Measurements from ENCODE around the gene TMEM9B. TPM values are rescaled to one million over a fixed set of nuclear protein-coding genes. Genes with fewer than 3 reads are reported as not detected.
"Not testable (repeated sequence)": the region's sequence is repeated elsewhere in the genome, so short reads cannot be mapped to it uniquely, and the experiment has no call there.

The TMEM9B gene
- total and polyA plus RNA-seq, 5 experiments from 2014 or later = 31.6 to 103 (median 80.3) TPM

DNA sequence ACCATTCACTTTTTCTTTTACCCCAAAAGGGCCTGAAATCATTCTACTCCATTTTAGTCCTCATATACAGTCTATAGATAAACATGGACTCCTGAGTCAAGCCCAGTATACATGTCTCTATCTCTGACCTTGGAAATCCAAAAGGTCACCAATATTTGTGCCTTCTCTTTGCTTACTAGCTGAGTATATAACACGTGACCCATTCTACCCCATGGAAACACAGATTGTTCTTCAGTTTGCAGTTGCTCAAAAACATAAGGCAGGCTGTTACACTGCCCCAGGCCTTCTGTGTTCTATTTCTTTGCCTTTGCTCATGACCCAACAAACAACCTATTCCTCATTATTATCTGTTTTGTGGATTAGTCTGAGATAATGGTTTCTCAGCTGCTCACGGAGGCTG, 33.8 kb upstream of the TMEM9B start:
- Mint-ChIP-seq H3K4me3 (no peak overlapping the region), H3K9me3 (no peaks in the 10 kb centered on the region), H3K27me3 (peaks cover 24 to 40% (median 37%) of the 10 kb centered on the region in 5 donors), H3K27ac (no peak overlapping the region), H3K4me1 (peaks cover 3 to 16% (median 6%) of the 10 kb centered on the region in 4 donors), H3K36me3 (peaks cover 0 to 9% (median 0%) of the 10 kb centered on the region in 3 donors)
- no peak for DNase-seq
- POLR2A ChIA-PET = no interaction called here
- no peak for ATAC-seq

DNA sequence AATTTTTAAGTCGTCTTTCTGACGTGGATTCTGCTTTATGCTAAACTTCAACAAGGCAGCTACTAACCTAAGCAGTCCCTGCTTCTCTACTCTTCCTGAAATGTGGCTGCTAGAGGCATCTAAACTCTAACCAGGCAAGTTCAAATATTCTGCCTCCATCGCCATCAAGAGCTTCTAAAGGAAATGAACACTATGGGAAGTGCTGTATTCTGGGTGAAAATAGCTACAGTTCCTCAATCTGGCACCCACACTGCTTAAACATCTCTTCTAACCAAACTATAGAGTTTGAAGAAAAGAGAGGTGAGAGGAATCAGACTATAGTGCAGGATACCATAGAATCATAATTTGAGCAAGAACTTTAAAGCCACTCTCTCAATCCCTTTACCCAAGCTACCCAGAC, 33.2 kb upstream of the TMEM9B start:
- Mint-ChIP-seq H3K4me3 (no peak overlapping the region), H3K27me3 (peaks cover 24 to 40% (median 34%) of the 10 kb centered on the region in 5 donors), H3K9me3 (no peaks in the 10 kb centered on the region), H3K27ac (no peak overlapping the region), H3K36me3 (peaks cover 0 to 9% (median 0%) of the 10 kb centered on the region in 3 donors), H3K4me1 (peaks cover 0 to 11% (median 3%) of the 10 kb centered on the region in 4 donors)
- DNase-seq = no peak
- ATAC-seq = no peak
- POLR2A ChIA-PET = no interaction called here

DNA sequence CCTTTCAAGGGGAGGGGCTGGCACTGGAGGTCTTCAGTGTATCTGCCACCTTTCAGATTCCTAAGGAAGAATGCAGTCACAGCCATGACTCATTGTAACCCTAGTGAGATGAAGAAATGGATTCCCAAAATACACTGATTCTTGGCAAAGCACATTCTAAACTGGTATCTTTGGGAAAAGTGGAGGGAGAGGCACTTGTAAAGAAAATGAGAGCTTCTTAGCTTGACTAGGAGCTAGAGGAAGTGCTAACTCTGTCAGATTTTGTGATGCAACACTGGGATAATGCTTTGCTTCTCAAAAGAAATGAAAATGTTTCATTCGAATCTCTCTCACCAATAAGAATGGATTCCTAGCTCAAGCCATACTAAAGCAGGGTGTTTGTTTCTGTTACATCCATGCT, 25.2 kb upstream of the TMEM9B start:
- no peak for DNase-seq
- H3K27me3 Mint-ChIP-seq = peaks cover 6 to 22% (median 10%) of the 10 kb centered on the region in 5 donors
- peak overlapping the region in 1 of 10 donors; percentile 2 for H3K27ac Mint-ChIP-seq
- POLR2A ChIA-PET = no interaction called here
- no peaks in the 10 kb centered on the region for H3K4me1 Mint-ChIP-seq
- H3K9me3 Mint-ChIP-seq = no peaks in the 10 kb centered on the region
- no peaks in the 10 kb centered on the region for H3K36me3 Mint-ChIP-seq
- no peak for ATAC-seq
- H3K4me3 Mint-ChIP-seq = no peak overlapping the region

DNA sequence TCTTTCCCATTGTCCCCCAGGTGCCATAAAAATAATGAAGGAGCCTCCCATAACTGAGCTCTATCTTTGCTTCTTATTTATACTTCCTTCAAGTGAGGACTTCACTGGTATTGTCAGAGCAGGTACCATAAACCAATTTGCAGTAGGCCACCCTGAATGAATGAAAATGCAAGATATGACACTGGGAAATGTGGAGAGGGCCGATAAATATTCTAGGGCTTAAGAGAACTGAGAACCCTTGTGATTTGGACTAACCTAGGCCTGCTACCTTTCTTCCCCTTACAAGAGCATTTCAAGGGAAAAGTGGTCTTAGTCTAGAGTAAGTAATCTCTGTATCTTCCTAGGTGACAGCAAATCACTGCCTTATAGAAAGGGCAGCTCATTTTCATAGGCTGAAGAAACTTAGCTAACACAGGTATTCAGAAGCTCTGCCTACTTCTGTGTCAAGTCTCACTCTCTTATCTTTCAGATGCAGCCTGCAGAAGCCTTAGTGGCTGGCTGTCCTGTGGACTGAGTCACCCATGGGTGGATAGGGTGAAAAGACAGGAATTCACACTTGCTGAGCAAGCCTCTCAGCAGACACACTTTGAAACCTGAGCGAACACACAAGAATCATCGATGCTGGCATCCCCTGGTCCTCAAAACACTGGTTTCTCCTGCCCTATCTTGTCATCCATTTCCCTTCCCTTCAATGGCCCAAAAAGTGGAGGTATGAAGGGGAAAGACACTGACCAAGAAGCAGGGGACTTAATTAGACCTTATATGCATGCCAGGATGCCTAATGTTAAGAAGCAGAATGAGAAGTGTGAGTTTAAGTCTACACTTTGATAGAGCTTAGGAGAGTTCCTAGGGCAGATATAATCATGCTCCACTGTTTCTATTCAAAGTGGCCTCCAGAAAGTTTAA, 24.3 kb upstream of the TMEM9B start:
- no peaks in the 10 kb centered on the region for H3K9me3 Mint-ChIP-seq
- DNase-seq = no peak
- peaks cover 6 to 22% (median 10%) of the 10 kb centered on the region in 5 donors for H3K27me3 Mint-ChIP-seq
- no peak for ATAC-seq
- POLR2A ChIA-PET = no interaction called here
- H3K36me3 Mint-ChIP-seq = no peaks in the 10 kb centered on the region
- no peak overlapping the region for H3K4me3 Mint-ChIP-seq
- H3K27ac Mint-ChIP-seq = no peak overlapping the region
- H3K4me1 Mint-ChIP-seq = no peaks in the 10 kb centered on the region

DNA sequence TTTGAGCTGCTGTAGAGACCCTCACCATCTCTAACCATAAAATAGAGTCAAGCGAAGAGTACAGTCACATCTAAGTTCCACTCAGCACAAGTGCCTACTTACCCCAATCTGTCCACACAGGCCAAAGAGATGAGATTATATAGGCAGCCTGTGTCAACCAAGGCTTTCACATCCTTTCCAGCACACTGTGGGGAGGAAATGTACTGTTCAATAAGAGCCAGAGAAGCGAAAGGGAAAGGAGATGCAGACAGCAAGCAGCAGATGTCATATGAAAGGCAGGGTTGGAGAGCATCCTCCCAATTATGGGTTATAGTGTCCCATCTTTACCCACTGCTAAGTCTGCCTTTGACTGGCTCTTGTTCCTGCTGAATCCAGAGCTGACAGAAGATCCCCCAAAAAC, 23.2 kb upstream of the TMEM9B start:
- Mint-ChIP-seq H3K36me3 (no peaks in the 10 kb centered on the region), H3K4me1 (no peaks in the 10 kb centered on the region), H3K27ac (no peak overlapping the region), H3K4me3 (no peak overlapping the region), H3K27me3 (peaks cover 6 to 22% (median 10%) of the 10 kb centered on the region in 5 donors), H3K9me3 (no peaks in the 10 kb centered on the region)
- POLR2A ChIA-PET = no interaction called here
- DNase-seq = no peak
- no peak for ATAC-seq

DNA sequence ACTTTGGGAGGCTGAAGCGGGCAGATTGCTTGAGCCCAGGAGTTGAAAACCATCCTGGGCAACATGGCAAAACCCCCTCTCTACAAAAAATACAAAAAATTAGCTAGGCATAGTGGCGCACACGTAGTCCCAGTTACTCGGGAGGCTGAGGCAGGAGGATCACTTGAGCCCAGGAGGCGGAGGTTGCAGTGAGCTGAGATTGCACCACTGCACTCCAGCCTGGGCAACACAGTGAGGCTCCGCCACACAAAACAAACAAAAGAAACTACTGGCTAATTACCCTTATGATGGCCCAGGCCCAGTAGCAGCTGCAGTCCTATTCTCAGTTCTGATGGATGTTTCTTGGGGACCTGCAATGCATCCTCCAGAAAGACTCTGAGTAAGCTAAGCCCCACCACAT, 22.5 kb upstream of the TMEM9B start:
- ATAC-seq, H3K27ac Mint-ChIP-seq, POLR2A ChIA-PET, H3K4me1 Mint-ChIP-seq, H3K36me3 Mint-ChIP-seq, H3K4me3 Mint-ChIP-seq, H3K9me3 Mint-ChIP-seq, DNase-seq: not testable (repeated sequence)
- H3K27me3 Mint-ChIP-seq = peaks cover 6 to 22% (median 7%) of the 10 kb centered on the region in 5 donors

DNA sequence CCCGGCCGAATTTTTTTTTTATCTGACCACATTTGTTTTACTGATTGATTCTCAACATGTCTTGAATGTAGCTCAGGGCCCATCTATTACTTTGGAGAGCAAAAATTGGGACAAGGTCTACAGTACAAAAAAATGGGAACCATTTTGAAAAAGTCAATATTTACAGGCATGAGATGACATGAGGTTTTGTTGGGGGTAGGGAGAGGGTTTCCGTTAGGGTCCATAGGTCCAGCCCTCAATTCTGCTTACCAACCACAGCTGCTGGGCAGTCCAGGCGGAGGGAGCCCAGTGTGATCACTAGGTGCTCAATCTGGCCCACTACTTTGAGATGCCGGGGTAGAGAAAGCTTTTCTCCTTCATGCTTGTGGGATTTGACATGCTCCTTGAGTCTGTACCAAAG, 21.2 kb upstream of the TMEM9B start:
- no peak overlapping the region for H3K27ac Mint-ChIP-seq
- no peaks in the 10 kb centered on the region for H3K36me3 Mint-ChIP-seq
- POLR2A ChIA-PET = no interaction called here
- peaks cover 3 to 21% (median 7%) of the 10 kb centered on the region in 5 donors for H3K27me3 Mint-ChIP-seq
- DNase-seq = no peak
- ATAC-seq = no peak
- H3K4me3 Mint-ChIP-seq = no peak overlapping the region
- no peaks in the 10 kb centered on the region for H3K9me3 Mint-ChIP-seq
- no peaks in the 10 kb centered on the region for H3K4me1 Mint-ChIP-seq

DNA sequence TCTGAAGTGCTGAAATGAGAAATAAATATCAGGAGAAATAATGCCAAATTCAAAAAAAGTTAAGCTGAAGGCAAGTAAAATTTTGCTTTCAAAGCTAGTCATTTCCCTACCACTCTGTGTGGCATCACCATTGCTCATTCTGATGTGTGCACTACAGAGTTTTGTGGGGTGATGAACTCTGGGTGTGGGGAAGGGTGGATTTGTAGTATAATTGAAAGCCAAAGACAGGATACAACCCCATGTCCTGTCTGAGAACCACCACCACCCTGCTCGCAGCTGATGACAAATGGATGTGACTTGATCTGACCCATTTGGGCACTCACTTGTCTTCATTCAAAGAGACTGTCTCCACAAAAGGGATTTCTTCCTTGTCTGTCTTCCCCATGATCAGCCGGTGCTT, 19.3 kb upstream of the TMEM9B start:
- Mint-ChIP-seq H3K27ac (no peak overlapping the region), H3K9me3 (no peaks in the 10 kb centered on the region)

DNA sequence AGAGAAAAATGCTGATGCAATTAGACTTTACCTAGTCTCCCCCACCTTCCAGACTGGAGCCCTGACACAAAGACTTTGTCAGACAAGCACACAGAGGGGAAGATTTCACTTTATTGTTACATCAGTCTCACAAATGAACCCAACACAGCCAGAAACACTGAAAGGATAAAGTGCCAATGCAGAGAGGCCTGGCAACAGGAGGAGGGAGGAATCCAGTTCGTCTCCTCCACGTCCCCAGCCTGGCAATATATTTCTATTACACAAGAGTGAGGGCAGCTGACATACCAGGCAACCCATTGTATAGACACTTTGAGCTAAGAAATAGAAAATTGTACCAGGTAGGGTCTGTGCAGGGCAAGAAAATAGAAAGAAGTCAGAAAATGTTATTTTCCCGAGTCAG, 16.2 kb upstream of the TMEM9B start:
- no peak for ATAC-seq
- no peaks in the 10 kb centered on the region for H3K4me1 Mint-ChIP-seq
- POLR2A ChIA-PET = no interaction called here
- H3K9me3 Mint-ChIP-seq = no peaks in the 10 kb centered on the region
- H3K36me3 Mint-ChIP-seq = no peaks in the 10 kb centered on the region
- no peak for DNase-seq
- no peak overlapping the region for H3K4me3 Mint-ChIP-seq
- H3K27ac Mint-ChIP-seq = no peak overlapping the region
- H3K27me3 Mint-ChIP-seq = no peaks in the 10 kb centered on the region

More for the DNA sequence above, 19.3 kb upstream of the TMEM9B start:
- H3K4me3 Mint-ChIP-seq = no peak overlapping the region
- H3K4me1 Mint-ChIP-seq = no peaks in the 10 kb centered on the region
- DNase-seq (no peak), ATAC-seq (no peak)
- H3K27me3 Mint-ChIP-seq = peaks cover 0 to 6% (median 3%) of the 10 kb centered on the region in 5 donors
- H3K36me3 Mint-ChIP-seq = no peaks in the 10 kb centered on the region
- POLR2A ChIA-PET = interaction anchor here (1.1 kb wide), 1 partner anchor 19 kb away, joined by 3 read pairs; the partner anchor contains the start of gene TMEM9B

DNA sequence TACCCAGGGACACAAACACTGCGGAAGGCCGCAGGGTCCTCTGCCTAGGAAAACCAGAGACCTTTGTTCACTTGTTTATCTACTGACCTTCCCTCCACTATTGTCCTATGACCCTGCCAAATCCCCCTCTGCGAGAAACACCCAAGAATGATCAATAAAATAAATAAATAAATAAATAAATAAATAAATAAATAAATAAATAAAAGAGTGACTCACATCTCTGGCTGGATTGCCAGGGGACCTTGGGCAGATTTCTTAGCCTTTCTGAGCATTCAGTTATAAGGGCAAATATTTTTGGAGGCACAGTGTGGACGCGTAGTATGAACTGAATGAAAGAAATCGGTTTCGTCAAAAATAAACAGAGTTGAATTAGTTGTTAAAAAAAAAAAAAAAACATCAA, 15.1 kb upstream of the TMEM9B start:
- ATAC-seq, H3K4me1 Mint-ChIP-seq, POLR2A ChIA-PET, H3K36me3 Mint-ChIP-seq, H3K27me3 Mint-ChIP-seq, H3K27ac Mint-ChIP-seq, H3K9me3 Mint-ChIP-seq, H3K4me3 Mint-ChIP-seq, DNase-seq: not testable (repeated sequence)

DNA sequence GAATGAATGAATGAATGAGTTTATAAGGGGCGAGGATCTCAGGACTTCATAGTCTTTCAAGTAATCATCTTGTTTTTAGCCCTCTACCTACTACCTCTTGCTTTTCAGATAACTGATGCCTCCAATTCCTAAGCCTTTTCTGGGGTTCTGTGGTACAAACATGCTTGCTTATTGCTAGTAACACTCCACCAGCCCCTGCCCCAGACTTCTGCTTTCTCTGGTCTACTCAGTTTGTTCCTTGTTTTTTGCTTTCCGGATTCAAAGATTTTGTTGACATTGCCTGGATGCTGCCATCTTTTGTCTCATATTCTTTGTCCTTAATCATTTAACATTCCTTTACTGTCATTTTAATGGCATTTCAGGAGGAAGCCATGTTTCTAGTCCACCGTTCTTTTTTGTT, 8.9 kb upstream of the TMEM9B start:
- H3K9me3 Mint-ChIP-seq = no peaks in the 10 kb centered on the region
- peak overlapping the region in 1 of 10 donors; percentile 21 for H3K27ac Mint-ChIP-seq
- ATAC-seq (no peak), DNase-seq (no peak)
- no peak overlapping the region for H3K4me3 Mint-ChIP-seq
- peaks cover 0 to 14% (median 0%) of the 10 kb centered on the region in 3 donors for H3K36me3 Mint-ChIP-seq
- H3K4me1 Mint-ChIP-seq = no peaks in the 10 kb centered on the region
- no peaks in the 10 kb centered on the region for H3K27me3 Mint-ChIP-seq
- POLR2A ChIA-PET = interaction anchor here (0.6 kb wide), 1 partner anchor 298 kb away, joined by 3 read pairs; no protein-coding TSS in a partner anchor

DNA sequence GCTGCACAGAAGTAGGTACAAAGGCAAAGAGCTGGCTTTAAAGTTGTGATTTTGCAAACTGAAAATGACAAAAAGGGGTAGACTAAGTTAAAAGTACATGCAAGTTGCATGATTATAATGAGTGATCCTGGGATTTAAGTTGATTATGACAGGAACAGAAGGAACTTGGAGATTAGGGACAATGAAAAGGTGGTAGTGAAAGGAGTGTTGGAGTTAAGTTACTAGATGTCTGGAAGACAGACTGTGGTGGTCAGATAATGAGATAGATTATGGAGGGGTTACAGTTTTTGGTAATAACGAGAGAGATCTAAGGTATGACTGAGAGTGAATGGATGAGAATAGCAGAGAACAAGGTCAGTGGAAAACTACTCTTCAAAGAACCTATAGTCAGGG, 7.7 kb upstream of the TMEM9B start:
- POLR2A ChIA-PET = interaction anchor here (1.1 kb wide), 2 partner anchors 8 to 11 kb away, joined by 3 to 4 read pairs; partner anchors contain the start of gene TMEM9B
- H3K27me3 Mint-ChIP-seq = no peaks in the 10 kb centered on the region
- DNase-seq (no peak), ATAC-seq (no peak)
- H3K9me3 Mint-ChIP-seq = no peaks in the 10 kb centered on the region
- peaks cover 0 to 23% (median 0%) of the 10 kb centered on the region in 3 donors for H3K36me3 Mint-ChIP-seq
- H3K4me3 Mint-ChIP-seq = no peak overlapping the region
- H3K4me1 Mint-ChIP-seq = peaks cover 0 to under 1% (median 0%) of the 10 kb centered on the region in 4 donors
- H3K27ac Mint-ChIP-seq = no peak overlapping the region

DNA sequence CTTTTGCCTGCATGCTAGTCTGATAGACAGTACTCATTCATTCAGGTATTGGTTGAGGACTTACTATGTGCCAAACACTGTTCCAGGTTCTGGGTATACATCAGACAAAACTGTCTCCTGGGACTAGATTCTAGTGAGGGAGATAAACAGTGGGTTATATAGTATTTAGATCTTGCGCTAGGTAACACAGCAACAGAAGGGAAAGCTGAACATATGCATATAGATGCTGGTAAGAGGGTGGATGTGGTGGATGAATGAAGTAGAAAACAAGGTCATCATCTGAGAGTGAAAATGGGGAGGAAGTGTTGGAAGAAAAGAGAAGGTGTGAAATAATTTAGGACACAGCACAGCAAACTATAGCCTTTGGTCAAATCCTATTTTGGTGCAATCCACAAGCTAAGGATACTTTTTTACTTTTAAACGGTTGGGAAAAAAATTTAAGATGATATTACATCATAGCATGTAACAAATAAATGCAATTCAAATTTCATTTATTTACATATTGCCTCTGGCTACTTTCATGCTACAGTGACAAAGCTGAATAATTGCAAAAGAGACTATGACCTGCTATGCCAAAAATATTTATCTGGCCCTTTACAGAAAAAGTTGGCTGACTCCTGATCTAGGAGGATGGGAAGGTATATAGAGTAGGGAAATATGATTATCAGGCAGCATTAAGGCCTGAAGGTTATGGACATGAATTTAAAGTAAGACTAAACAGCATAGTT, 7.1 kb upstream of the TMEM9B start:
- Mint-ChIP-seq H3K9me3 (no peaks in the 10 kb centered on the region), H3K36me3 (peaks cover 0 to 24% (median 0%) of the 10 kb centered on the region in 3 donors), H3K4me1 (peaks cover 0 to 2% (median under 1%) of the 10 kb centered on the region in 4 donors), H3K4me3 (no peak overlapping the region), H3K27ac (no peak overlapping the region), H3K27me3 (no peaks in the 10 kb centered on the region)
- no peak for ATAC-seq
- DNase-seq = no peak
- POLR2A ChIA-PET = interaction anchor here (1.1 kb wide), 2 partner anchors 8 to 10 kb away, joined by 3 to 4 read pairs; partner anchors contain the start of gene TMEM9B

All from naive thymus-derived CD8-positive, alpha-beta T cell (primary cell).